Stimulated activated CD4-positive, alpha-beta T cell treated with anti-CD3 and anti-CD28 coated beads, Interleukin-4, amount 100 ng/mL, for 24 hours (primary cell): ENCODE measurements around the gene SH3PXD2A.

Source experiments
- DNase-seq: peaks from one replicate; pipeline ENCODE4 v3.0.0-alpha.2; 2020

Gene SH3PXD2A

GRCh38 chr10:103597003-103597402 lies 258.4 kb downstream of the SH3PXD2A start:
- DNase-seq, result no peak

- no peak for DNase-seq
Measured at GRCh38 chr10:103595933-103596726, 259.2 kb downstream of the SH3PXD2A start.

GRCh38 chr10:103593022-103593570 lies 262.3 kb downstream of the SH3PXD2A start:
- no peak for DNase-seq

- DNase-seq, result peak; percentile 45
Measured at GRCh38 chr10:103592186-103593021, 263.0 kb downstream of the SH3PXD2A start.

- no peak for DNase-seq
Measured at GRCh38 chr10:103590744-103591291, 264.6 kb downstream of the SH3PXD2A start.

- no peak for DNase-seq
Measured at GRCh38 chr10:103590060-103590459, 265.3 kb downstream of the SH3PXD2A start.

GRCh38 chr10:103589074-103589630 lies 266.2 kb downstream of the SH3PXD2A start:
- no peak for DNase-seq

GRCh38 chr10:103587073-103587472 lies 268.3 kb downstream of the SH3PXD2A start:
- no peak for DNase-seq

GRCh38 chr10:103585011-103585405 lies 270.4 kb downstream of the SH3PXD2A start:
- DNase-seq, result no peak

GRCh38 chr10:103584216-103585010 lies 271.0 kb downstream of the SH3PXD2A start:
- peak; percentile 50 for DNase-seq

GRCh38 chr10:103583871-103584215 lies 271.5 kb downstream of the SH3PXD2A start:
- no peak for DNase-seq

- DNase-seq, result no peak
Measured at GRCh38 chr10:103582331-103583123, 272.8 kb downstream of the SH3PXD2A start.

GRCh38 chr10:103581499-103581898 lies 273.9 kb downstream of the SH3PXD2A start:
- no peak for DNase-seq

- no peak for DNase-seq
Measured at GRCh38 chr10:103580430-103580829, 274.9 kb downstream of the SH3PXD2A start.

GRCh38 chr10:103580011-103580410 lies 275.4 kb downstream of the SH3PXD2A start:
- DNase-seq, result no peak

GRCh38 chr10:103578782-103579382 lies 276.5 kb downstream of the SH3PXD2A start:
- no peak for DNase-seq

GRCh38 chr10:103576862-103577261 lies 278.5 kb downstream of the SH3PXD2A start:
- DNase-seq, result no peak

GRCh38 chr10:103576076-103576471 lies 279.3 kb downstream of the SH3PXD2A start:
- no peak for DNase-seq

- no peak for DNase-seq
Measured at GRCh38 chr10:103575416-103576075, 279.8 kb downstream of the SH3PXD2A start.
